ENCODE data around the gene SVOP. TPM values are rescaled to one million over a fixed set of nuclear protein-coding genes. Genes with fewer than 3 reads are reported as not detected.

Gene SVOP
- polyA plus RNA-seq, 3 donors, result not detected

GRCh38 chr12:108884116-108885012 is 136.5 kb downstream of the SVOP start:
- Mint-ChIP-seq H3K27ac (peak overlapping the region; percentile 50 to 82 (median 68)), H3K36me3 (no peaks in the 10 kb centered on the region), H3K9me3 (no peaks in the 10 kb centered on the region), H3K27me3 (ENCODE audit: low read depth in 3 of 3) (peaks cover 0 to 10% (median 2%) of the 10 kb centered on the region in 3 donors), H3K4me1 (peaks cover 11% of the 10 kb centered on the region), H3K4me3 (peak overlapping the region in 1 of 2 donors; percentile 1)
- Histone ChIP-seq H2AFZ (ENCODE audit: insufficient read depth, low read depth, low read length, poor library complexity, severe bottlenecking) (no peak overlapping the region), H3K9ac (ENCODE audit: insufficient read depth, low read length, poor library complexity, severe bottlenecking) (no peak overlapping the region), H3K36me3 (replicated peaks in 1 of 2; ENCODE audit: control insufficient read depth in 1 of 2, insufficient read depth in 2 of 2, low read length in 2 of 2) (no peaks in the 10 kb centered on the region), H3K4me2 (replicated peaks; ENCODE audit: extremely low read depth, low read length, poor library complexity, severe bottlenecking) (no peak overlapping the region), H3K9me3 (replicated peaks in 1 of 2; ENCODE audit: control insufficient read depth in 1 of 2, insufficient read depth in 1 of 2, low read length in 2 of 2) (no peaks in the 10 kb centered on the region), H4K20me1 (ENCODE audit: insufficient read depth, low read length) (no peaks in the 10 kb centered on the region), H3K4me1 (ENCODE audit: control insufficient read depth in 1 of 2, insufficient read depth in 2 of 2, low read length in 2 of 2) (peaks cover 14 to 16% of the 10 kb centered on the region in 2 donors), H3K27ac (ENCODE audit: low read depth in 1 of 2, low read length in 2 of 2) (peak overlapping the region; percentile 8 to 30), H3K27me3 (ENCODE audit: control insufficient read depth in 2 of 2, insufficient read depth in 2 of 2, low read length in 2 of 2) (no peaks in the 10 kb centered on the region), H3K4me3 (replicated peaks in 1 of 3; ENCODE audit: low read depth in 2 of 3, low read length in 3 of 3) (no peak overlapping the region), H3K79me2 (ENCODE audit: insufficient read depth, low read length) (no peaks in the 10 kb centered on the region)
- peak; percentile 85 for TF ChIP-seq CTCF (IDR thresholded peaks at IDR 0.05)
- DNase-seq, result peak; percentile 92 to 96 (median 96)
- intact Hi-C loops (cut with micrococcal nuclease), result loop anchor here (2.0 to 5.0 kb wide), 3 partner anchors 33 to 68 kb away; no protein-coding TSS in a partner anchor
- 30% methylated on average over 7 of the region's 16 CpGs for WGBS (ENCODE audit: insufficient coverage)

- no peaks in the 10 kb centered on the region for H3K9me3 ChIP-seq (replicated peaks in 1 of 2; ENCODE audit: control insufficient read depth in 1 of 2, insufficient read depth in 1 of 2, low read length in 2 of 2)
- H3K27me3 Mint-ChIP-seq (ENCODE audit: low read depth in 3 of 3), result peaks cover 0 to 9% (median 1%) of the 10 kb centered on the region in 3 donors
- H3K4me1 Mint-ChIP-seq, result peaks cover 11% of the 10 kb centered on the region
- no peaks in the 10 kb centered on the region for H4K20me1 ChIP-seq (ENCODE audit: insufficient read depth, low read length)
- TF ChIP-seq CTCF (IDR thresholded peaks at IDR 0.05), result no peak
- H3K36me3 Mint-ChIP-seq, result no peaks in the 10 kb centered on the region
- peak overlapping the region in 1 of 7 donors; percentile 25 for H3K27ac Mint-ChIP-seq
- DNase-seq, result no peak
- H3K27me3 ChIP-seq (ENCODE audit: control insufficient read depth in 2 of 2, insufficient read depth in 2 of 2, low read length in 2 of 2), result no peaks in the 10 kb centered on the region
- no peak overlapping the region for H3K27ac ChIP-seq (ENCODE audit: low read depth in 1 of 2, low read length in 2 of 2)
- no peak overlapping the region for H3K4me3 ChIP-seq (replicated peaks in 1 of 3; ENCODE audit: low read depth in 2 of 3, low read length in 3 of 3)
- H2AFZ ChIP-seq (ENCODE audit: insufficient read depth, low read depth, low read length, poor library complexity, severe bottlenecking), result no peak overlapping the region
- H3K36me3 ChIP-seq (replicated peaks in 1 of 2; ENCODE audit: control insufficient read depth in 1 of 2, insufficient read depth in 2 of 2, low read length in 2 of 2), result no peaks in the 10 kb centered on the region
- intact Hi-C loops (cut with micrococcal nuclease), result loop anchor here in 1 of 2 donors (5.0 kb wide), 2 partner anchors 35 to 70 kb away; no protein-coding TSS in a partner anchor
- no peak overlapping the region for H3K4me3 Mint-ChIP-seq
- H3K9ac ChIP-seq (ENCODE audit: insufficient read depth, low read length, poor library complexity, severe bottlenecking), result no peak overlapping the region
- peaks cover 14 to 16% of the 10 kb centered on the region in 2 donors for H3K4me1 ChIP-seq (ENCODE audit: control insufficient read depth in 1 of 2, insufficient read depth in 2 of 2, low read length in 2 of 2)
- WGBS (ENCODE audit: insufficient coverage), result 100% methylated on average over 3 of the region's 3 CpGs
- H3K4me2 ChIP-seq (replicated peaks; ENCODE audit: extremely low read depth, low read length, poor library complexity, severe bottlenecking), result no peak overlapping the region
- no peaks in the 10 kb centered on the region for H3K9me3 Mint-ChIP-seq
- no peaks in the 10 kb centered on the region for H3K79me2 ChIP-seq (ENCODE audit: insufficient read depth, low read length)
These were observed 138.9 kb downstream of the SVOP start for GRCh38 chr12:108881953-108882352.

Measured in CD14-positive monocyte (primary cell).